CD8-positive, alpha-beta memory T cell (primary cell): ENCODE results near the gene ATRNL1. TPM values are rescaled to one million over a fixed set of nuclear protein-coding genes. Genes with fewer than 3 reads are reported as not detected.

ENCODE experiments used
- CTCF ChIA-PET: fragments of 350-600 bp; sonication (Branson Sonifier 250); formaldehyde crosslinking; loops from one replicate; lab custom pipeline; 2021; ENCODE audit warnings: antibody characterized with exemption; lab: Charles Lee
- POLR2A ChIA-PET: fragments of 350-600 bp; sonication (Branson Sonifier 250); formaldehyde crosslinking; loops from one replicate; lab custom pipeline; 2021; ENCODE audit warnings: antibody characterized with exemption; lab: Charles Lee
- DNase-seq, 5 donors: peaks; one replicate each; pipeline versions ENCODE4 v3.0.0 to v3.0.0-alpha.2; 2020 to 2022; ENCODE audit warnings: mixed read lengths in 1 of 5
- H3K27ac ChIP-seq: one replicate; pipeline ENCODE4 v1.7.0; 2013; ENCODE audit warnings: low read depth, mild to moderate bottlenecking, low read length, moderate library complexity
- H3K27me3 ChIP-seq: 2 replicates; pipeline ENCODE4 v1.7.0; 2013; ENCODE audit warnings: low read length, mild to moderate bottlenecking; ENCODE audit not compliant: insufficient read depth, poor library complexity, severe bottlenecking
- H3K36me3 ChIP-seq: 2 replicates; pipeline ENCODE4 v1.7.0; 2013; ENCODE audit warnings: mild to moderate bottlenecking, low read length, moderate library complexity; ENCODE audit not compliant: insufficient read depth
- H3K4me1 ChIP-seq: 2 replicates; pipeline ENCODE4 v1.7.0; 2013; ENCODE audit warnings: mild to moderate bottlenecking, low read length, moderate library complexity; ENCODE audit not compliant: insufficient read depth
- H3K4me3 ChIP-seq: 2 replicates; pipeline ENCODE4 v1.7.0; 2013; ENCODE audit warnings: mild to moderate bottlenecking, low read length
- H3K9me3 ChIP-seq: 2 replicates; pipeline ENCODE4 v1.7.0; 2013; ENCODE audit warnings: mild to moderate bottlenecking, low read length
- H3K27ac Mint-ChIP-seq, 8 donors: one replicate each; pipeline ENCODE4 v1.8.0; 2020 to 2021; ENCODE audit warnings: mixed read lengths in 8 of 8, mild to moderate bottlenecking in 6 of 8, inconsistent platforms in 3 of 8, moderate library complexity in 3 of 8
- H3K27me3 Mint-ChIP-seq, 2 donors: one replicate each; pipeline ENCODE4 v1.8.0; 2020 to 2021; ENCODE audit warnings: mixed read lengths in 2 of 2, mild to moderate bottlenecking in 1 of 2, moderate library complexity in 1 of 2
- H3K36me3 Mint-ChIP-seq, 3 donors: one replicate each; pipeline ENCODE4 v1.8.0; 2020 to 2021; ENCODE audit warnings: mixed read lengths in 3 of 3, inconsistent platforms in 1 of 3, mild to moderate bottlenecking in 1 of 3
- H3K4me1 Mint-ChIP-seq, 3 donors: one replicate each; pipeline ENCODE4 v1.8.0; 2020 to 2021; ENCODE audit warnings: mixed read lengths in 3 of 3, inconsistent platforms in 1 of 3, mild to moderate bottlenecking in 1 of 3
- H3K4me3 Mint-ChIP-seq, 7 donors: one replicate each; pipeline ENCODE4 v1.8.0; 2020 to 2021; ENCODE audit warnings: mixed read lengths in 7 of 7, mild to moderate bottlenecking in 6 of 7, moderate library complexity in 4 of 7, inconsistent platforms in 2 of 7
- H3K9me3 Mint-ChIP-seq, 5 donors: one replicate each; pipeline ENCODE4 v1.8.0; 2020 to 2022; ENCODE audit warnings: mixed read lengths in 5 of 5, mild to moderate bottlenecking in 3 of 5, moderate library complexity in 2 of 5, inconsistent platforms in 1 of 5
- polyA plus RNA-seq: library from polyadenylated mRNA; unstranded; fragments of 300-500 nt; fragmentation: Illumina TruSeq; gene quantifications from one replicate; pipeline ENCODE4 v1.2.3, GENCODE V29; 2021
- total RNA-seq, 2 experiments: library from RNA; stranded (reverse); gene quantifications; one replicate each; pipeline ENCODE4 v1.2.3, GENCODE V29; 2021

Gene ATRNL1
- total and polyA plus RNA-seq, 3 experiments from 2014 or later = not detected

- Mint-ChIP-seq H3K27me3 (peaks cover 0 to 2% of the 10 kb centered on the region in 2 donors), H3K4me3 (no peak overlapping the region), H3K9me3 (peaks cover 0 to 9% (median 2%) of the 10 kb centered on the region in 5 donors), H3K27ac (no peak overlapping the region), H3K4me1 (no peaks in the 10 kb centered on the region), H3K36me3 (no peaks in the 10 kb centered on the region)
- Histone ChIP-seq H3K4me1 (no peaks in the 10 kb centered on the region), H3K9me3 (no peaks in the 10 kb centered on the region), H3K27me3 (no peaks in the 10 kb centered on the region), H3K36me3 (no peaks in the 10 kb centered on the region), H3K4me3 (no peak overlapping the region), H3K27ac (no peak overlapping the region)
- ChIA-PET POLR2A (no interaction called here), CTCF (no interaction called here)
- DNase-seq = no peak
These were observed 817.0 kb downstream of the ATRNL1 start for GRCh38 chr10:115909962-115910731.

- no peaks in the 10 kb centered on the region for H3K9me3 ChIP-seq
- H3K27me3 Mint-ChIP-seq = no peaks in the 10 kb centered on the region
- peaks cover 0 to 9% (median 4%) of the 10 kb centered on the region in 5 donors for H3K9me3 Mint-ChIP-seq
- H3K4me1 ChIP-seq = no peaks in the 10 kb centered on the region
- no peaks in the 10 kb centered on the region for H3K36me3 Mint-ChIP-seq
- POLR2A ChIA-PET = no interaction called here
- CTCF ChIA-PET = no interaction called here
- no peaks in the 10 kb centered on the region for H3K36me3 ChIP-seq
- H3K27me3 ChIP-seq = no peaks in the 10 kb centered on the region
- DNase-seq = no peak
- H3K27ac Mint-ChIP-seq = no peak overlapping the region
- no peak overlapping the region for H3K27ac ChIP-seq
- H3K4me3 Mint-ChIP-seq = no peak overlapping the region
- no peaks in the 10 kb centered on the region for H3K4me1 Mint-ChIP-seq
- no peak overlapping the region for H3K4me3 ChIP-seq
These were observed 821.3 kb downstream of the ATRNL1 start for GRCh38 chr10:115914475-115914874.

GRCh38 chr10:115915429-115915828 is 822.3 kb downstream of the ATRNL1 start:
- no peaks in the 10 kb centered on the region for H3K4me1 Mint-ChIP-seq
- H3K27me3 ChIP-seq = no peaks in the 10 kb centered on the region
- ChIA-PET POLR2A (no interaction called here), CTCF (no interaction called here)
- no peaks in the 10 kb centered on the region for H3K36me3 Mint-ChIP-seq
- H3K4me3 Mint-ChIP-seq = no peak overlapping the region
- no peaks in the 10 kb centered on the region for H3K9me3 ChIP-seq
- H3K27ac ChIP-seq = no peak overlapping the region
- H3K4me1 ChIP-seq = no peaks in the 10 kb centered on the region
- peaks cover 0 to 9% (median 4%) of the 10 kb centered on the region in 5 donors for H3K9me3 Mint-ChIP-seq
- no peaks in the 10 kb centered on the region for H3K36me3 ChIP-seq
- no peak for DNase-seq
- no peaks in the 10 kb centered on the region for H3K27me3 Mint-ChIP-seq
- no peak overlapping the region for H3K27ac Mint-ChIP-seq
- H3K4me3 ChIP-seq = no peak overlapping the region

- Mint-ChIP-seq H3K4me1 (no peaks in the 10 kb centered on the region), H3K27ac (no peak overlapping the region), H3K9me3 (peaks cover 0 to 12% (median 4%) of the 10 kb centered on the region in 5 donors), H3K36me3 (no peaks in the 10 kb centered on the region), H3K27me3 (no peaks in the 10 kb centered on the region), H3K4me3 (no peak overlapping the region)
- DNase-seq = no peak
- no peaks in the 10 kb centered on the region for H3K36me3 ChIP-seq
- no peak overlapping the region for H3K27ac ChIP-seq
- POLR2A ChIA-PET = no interaction called here
- CTCF ChIA-PET = no interaction called here
- no peaks in the 10 kb centered on the region for H3K4me1 ChIP-seq
- no peaks in the 10 kb centered on the region for H3K9me3 ChIP-seq
- H3K27me3 ChIP-seq = no peaks in the 10 kb centered on the region
- H3K4me3 ChIP-seq = no peak overlapping the region
These were observed 825.6 kb downstream of the ATRNL1 start for GRCh38 chr10:115918812-115919211.

DNA sequence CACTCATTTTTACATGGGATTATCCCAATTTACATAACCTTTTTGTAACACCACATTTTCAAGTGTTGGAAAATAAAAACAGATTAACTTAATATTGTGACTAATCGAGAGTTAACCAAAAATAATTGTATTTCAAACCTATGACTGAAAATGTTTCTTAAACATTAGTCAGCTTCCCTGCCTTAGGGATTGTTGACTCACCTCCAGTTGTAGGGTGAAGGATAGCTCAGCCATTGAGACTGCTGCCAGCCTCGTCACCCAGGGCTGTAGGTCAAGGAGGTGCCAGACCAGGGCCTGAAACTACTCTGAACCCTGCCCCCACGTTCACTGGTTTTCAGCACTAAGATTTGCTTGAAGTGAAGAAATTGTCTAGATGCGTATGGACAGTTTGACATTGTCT is 828.6 kb downstream of the ATRNL1 start:
- H3K27ac ChIP-seq = no peak overlapping the region
- H3K4me1 ChIP-seq = no peaks in the 10 kb centered on the region
- no peak overlapping the region for H3K4me3 ChIP-seq
- H3K4me1 Mint-ChIP-seq = no peaks in the 10 kb centered on the region
- no peaks in the 10 kb centered on the region for H3K27me3 ChIP-seq
- ChIA-PET POLR2A (no interaction called here), CTCF (no interaction called here)
- no peak overlapping the region for H3K4me3 Mint-ChIP-seq
- H3K27ac Mint-ChIP-seq = no peak overlapping the region
- H3K9me3 Mint-ChIP-seq = peaks cover 4 to 19% (median 10%) of the 10 kb centered on the region in 5 donors
- no peaks in the 10 kb centered on the region for H3K27me3 Mint-ChIP-seq
- no peaks in the 10 kb centered on the region for H3K36me3 Mint-ChIP-seq
- no peak for DNase-seq
- no peaks in the 10 kb centered on the region for H3K36me3 ChIP-seq
- no peaks in the 10 kb centered on the region for H3K9me3 ChIP-seq

GRCh38 chr10:115931309-115931708 is 838.1 kb downstream of the ATRNL1 start:
- no peaks in the 10 kb centered on the region for H3K4me1 Mint-ChIP-seq
- Histone ChIP-seq H3K4me1 (no peaks in the 10 kb centered on the region), H3K27ac (no peak overlapping the region), H3K9me3 (no peaks in the 10 kb centered on the region), H3K36me3 (no peaks in the 10 kb centered on the region), H3K4me3 (no peak overlapping the region), H3K27me3 (no peaks in the 10 kb centered on the region)
- H3K27ac Mint-ChIP-seq = no peak overlapping the region
- CTCF ChIA-PET = no interaction called here
- POLR2A ChIA-PET = no interaction called here
- no peak for DNase-seq
- peaks cover 2 to 9% (median 6%) of the 10 kb centered on the region in 5 donors for H3K9me3 Mint-ChIP-seq
- H3K27me3 Mint-ChIP-seq = peaks cover 0 to 2% of the 10 kb centered on the region in 2 donors
- H3K36me3 Mint-ChIP-seq = no peaks in the 10 kb centered on the region
- H3K4me3 Mint-ChIP-seq = no peak overlapping the region

- Mint-ChIP-seq H3K9me3 (peaks cover 2 to 9% (median 5%) of the 10 kb centered on the region in 5 donors), H3K27ac (no peak overlapping the region), H3K36me3 (no peaks in the 10 kb centered on the region), H3K27me3 (peaks cover 0 to 2% of the 10 kb centered on the region in 2 donors), H3K4me3 (no peak overlapping the region), H3K4me1 (no peaks in the 10 kb centered on the region)
- Histone ChIP-seq H3K27ac (no peak overlapping the region), H3K9me3 (no peaks in the 10 kb centered on the region), H3K4me3 (no peak overlapping the region), H3K4me1 (no peaks in the 10 kb centered on the region), H3K27me3 (no peaks in the 10 kb centered on the region), H3K36me3 (no peaks in the 10 kb centered on the region)
- DNase-seq = no peak
- POLR2A ChIA-PET = no interaction called here
- CTCF ChIA-PET = no interaction called here
These were observed 838.9 kb downstream of the ATRNL1 start for GRCh38 chr10:115932099-115932498.

DNA sequence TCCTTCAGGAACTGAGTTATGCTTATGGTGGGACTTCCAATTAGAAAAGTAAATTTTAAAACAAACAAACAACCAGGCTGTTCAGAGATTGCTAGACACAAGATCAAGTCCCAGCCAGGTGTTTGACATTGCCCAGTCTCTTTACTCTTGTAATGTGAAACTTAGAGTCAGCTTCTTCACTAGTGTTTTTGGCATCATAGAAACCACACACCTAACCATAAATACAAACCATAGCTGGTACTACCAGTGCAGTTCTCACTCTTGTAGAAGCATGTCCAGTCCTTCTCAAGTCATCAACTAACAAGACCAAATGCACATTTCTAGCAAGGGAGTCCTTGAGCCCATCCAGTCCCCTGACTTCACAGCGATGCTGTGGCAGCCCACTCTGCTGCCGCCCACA is 839.9 kb downstream of the ATRNL1 start:
- H3K4me3 Mint-ChIP-seq = no peak overlapping the region
- ChIA-PET POLR2A (no interaction called here), CTCF (no interaction called here)
- no peak overlapping the region for H3K4me3 ChIP-seq
- H3K27me3 ChIP-seq = no peaks in the 10 kb centered on the region
- no peaks in the 10 kb centered on the region for H3K4me1 Mint-ChIP-seq
- no peaks in the 10 kb centered on the region for H3K36me3 Mint-ChIP-seq
- H3K36me3 ChIP-seq = no peaks in the 10 kb centered on the region
- peaks cover 2 to 14% (median 5%) of the 10 kb centered on the region in 5 donors for H3K9me3 Mint-ChIP-seq
- H3K4me1 ChIP-seq = no peaks in the 10 kb centered on the region
- H3K27ac ChIP-seq = no peak overlapping the region
- peaks cover 0 to 2% of the 10 kb centered on the region in 2 donors for H3K27me3 Mint-ChIP-seq
- no peak overlapping the region for H3K27ac Mint-ChIP-seq
- DNase-seq = no peak
- no peaks in the 10 kb centered on the region for H3K9me3 ChIP-seq
